Activated T-helper 9 cell treated with anti-CD3 and anti-CD28 coated beads, Interleukin-2, amount 50 U/mL, for 16 hours (primary cell): ENCODE measurements around the gene DRD3.

Source experiments
- DNase-seq: peaks from one replicate; pipeline ENCODE4 v3.0.0-alpha.2; 2020; ENCODE audit warnings: low read depth

DRD3 gene

GRCh38 chr3:114178770-114179368 lies at the start of gene DRD3:
DRD3 (minus strand) TSS chr3:114179052; CDS start chr3:114171992, 7,060 bp downstream.
- no peak for DNase-seq

GRCh38 chr3:114227076-114227475 lies 48.2 kb upstream of the DRD3 start:
- DNase-seq: no peak

DNA sequence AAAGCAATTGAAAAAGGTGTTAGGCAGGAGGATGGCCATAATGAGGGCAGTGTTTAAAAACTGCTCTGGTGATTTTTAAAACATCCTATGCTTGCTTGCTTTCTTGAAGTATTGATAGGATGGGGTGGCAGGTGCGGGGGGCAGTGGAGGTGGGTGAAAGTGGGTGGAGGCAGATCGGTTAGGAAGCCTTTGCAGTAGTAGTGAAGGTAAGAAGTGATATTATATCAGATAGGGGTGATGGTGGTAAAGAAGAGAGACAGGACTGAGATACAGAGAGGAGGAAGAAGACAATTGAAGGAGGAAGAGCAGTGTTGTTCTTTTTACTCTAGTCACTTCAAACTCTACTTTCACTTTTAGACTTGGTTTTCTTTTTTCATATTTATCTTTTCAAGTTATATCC lies 47.5 kb upstream of the DRD3 start:
- DNase-seq: no peak

GRCh38 chr3:114223143-114223542 lies 44.3 kb upstream of the DRD3 start:
- no peak for DNase-seq

DNA sequence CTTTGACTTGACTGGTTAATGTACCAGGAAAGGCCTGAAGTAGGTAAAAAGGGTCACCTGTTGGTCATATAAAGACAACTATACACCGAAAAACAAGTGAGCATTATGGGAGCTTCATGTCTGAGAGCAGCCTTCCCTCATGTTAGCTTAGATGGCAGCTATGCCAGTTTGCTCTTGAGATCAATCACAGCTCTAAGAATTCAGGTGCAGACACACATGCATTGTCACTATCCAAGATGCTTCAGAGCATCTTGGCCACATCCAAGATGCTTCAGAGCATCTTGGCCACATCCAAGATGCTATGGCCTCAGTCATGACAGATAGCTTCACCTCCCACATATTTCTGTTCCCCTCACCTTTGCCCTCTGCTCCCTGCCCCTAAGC lies 43.0 kb upstream of the DRD3 start:
- DNase-seq: no peak

DNA sequence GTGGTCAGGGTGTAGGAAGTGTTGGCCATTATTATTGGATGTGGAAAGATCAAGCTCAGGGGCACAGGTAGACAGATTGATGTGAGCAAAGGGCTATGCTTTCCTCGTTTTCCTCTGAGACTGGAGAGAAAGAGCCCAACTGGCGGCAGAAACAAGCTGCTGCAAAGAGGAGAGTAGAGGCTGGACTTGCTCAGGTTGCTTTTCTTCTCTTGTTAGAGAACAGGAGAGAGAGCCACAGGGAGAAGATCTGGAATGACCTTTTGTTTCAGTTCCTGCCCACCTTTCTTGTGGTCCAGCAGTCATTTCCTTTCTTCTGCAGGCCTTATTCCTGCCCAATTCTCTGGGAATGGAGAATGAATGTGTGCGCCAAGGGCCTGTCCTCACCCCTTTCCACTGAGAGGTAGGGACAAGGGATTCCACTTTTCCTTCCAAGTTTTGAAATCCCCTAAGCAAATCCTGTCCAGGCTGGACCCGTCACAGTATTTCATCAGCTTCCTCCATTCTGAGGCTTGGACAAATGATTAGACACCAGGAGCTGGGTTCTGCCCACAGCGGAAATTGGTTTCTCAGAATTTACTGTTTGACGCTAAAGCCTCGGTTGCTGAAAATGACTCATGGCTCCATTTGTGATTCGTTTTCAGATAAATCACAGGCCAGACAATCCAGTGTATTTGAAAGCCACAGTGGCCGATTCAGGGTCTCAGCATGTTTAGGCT lies 42.5 kb upstream of the DRD3 start:
- DNase-seq: peak; percentile 41

DNA sequence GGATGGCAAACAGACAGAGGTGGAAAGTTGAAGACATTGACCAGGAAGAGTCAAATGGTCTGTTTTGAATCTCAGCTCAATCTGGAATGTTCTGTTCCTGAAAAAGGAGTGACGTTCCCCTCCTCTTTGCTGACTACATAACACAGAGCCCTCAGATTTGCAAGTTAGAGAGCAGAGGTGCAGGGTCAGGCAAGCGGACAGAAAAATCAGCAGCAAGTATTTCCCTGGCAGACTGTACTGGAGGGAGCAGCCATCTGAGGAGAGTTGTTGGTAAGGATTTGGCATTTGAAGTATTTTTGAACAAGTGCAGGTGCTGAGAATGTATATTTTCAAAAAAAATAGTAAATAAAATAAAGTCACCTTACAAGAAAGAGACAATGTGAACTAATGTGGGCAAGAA lies 40.9 kb upstream of the DRD3 start:
- DNase-seq: no peak

- DNase-seq: no peak
Measured at GRCh38 chr3:114218578-114219185, 39.8 kb upstream of the DRD3 start.

DNA sequence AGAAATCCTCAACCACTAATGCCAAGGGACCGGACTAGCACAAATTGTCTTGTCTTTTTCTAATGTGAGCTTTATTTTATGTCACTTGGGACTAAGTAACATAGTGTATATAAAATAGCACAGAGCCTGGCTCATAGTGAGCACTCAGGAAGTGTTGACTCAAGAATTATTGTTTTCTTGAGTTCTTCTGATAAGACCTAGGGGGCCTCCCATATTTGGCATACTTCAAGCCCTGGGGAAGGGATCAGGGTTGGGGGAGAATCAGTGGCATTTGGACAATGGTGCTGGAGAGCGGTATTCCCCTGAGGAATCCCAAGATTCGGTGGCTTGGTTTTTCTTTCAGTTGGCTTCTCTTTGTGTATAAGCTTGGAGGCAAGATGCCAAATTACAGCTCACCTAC lies 39.2 kb upstream of the DRD3 start:
- no peak for DNase-seq

GRCh38 chr3:114217266-114217665 lies 38.4 kb upstream of the DRD3 start:
- DNase-seq: no peak

GRCh38 chr3:114216186-114216970 lies 37.5 kb upstream of the DRD3 start:
- DNase-seq: no peak

DNA sequence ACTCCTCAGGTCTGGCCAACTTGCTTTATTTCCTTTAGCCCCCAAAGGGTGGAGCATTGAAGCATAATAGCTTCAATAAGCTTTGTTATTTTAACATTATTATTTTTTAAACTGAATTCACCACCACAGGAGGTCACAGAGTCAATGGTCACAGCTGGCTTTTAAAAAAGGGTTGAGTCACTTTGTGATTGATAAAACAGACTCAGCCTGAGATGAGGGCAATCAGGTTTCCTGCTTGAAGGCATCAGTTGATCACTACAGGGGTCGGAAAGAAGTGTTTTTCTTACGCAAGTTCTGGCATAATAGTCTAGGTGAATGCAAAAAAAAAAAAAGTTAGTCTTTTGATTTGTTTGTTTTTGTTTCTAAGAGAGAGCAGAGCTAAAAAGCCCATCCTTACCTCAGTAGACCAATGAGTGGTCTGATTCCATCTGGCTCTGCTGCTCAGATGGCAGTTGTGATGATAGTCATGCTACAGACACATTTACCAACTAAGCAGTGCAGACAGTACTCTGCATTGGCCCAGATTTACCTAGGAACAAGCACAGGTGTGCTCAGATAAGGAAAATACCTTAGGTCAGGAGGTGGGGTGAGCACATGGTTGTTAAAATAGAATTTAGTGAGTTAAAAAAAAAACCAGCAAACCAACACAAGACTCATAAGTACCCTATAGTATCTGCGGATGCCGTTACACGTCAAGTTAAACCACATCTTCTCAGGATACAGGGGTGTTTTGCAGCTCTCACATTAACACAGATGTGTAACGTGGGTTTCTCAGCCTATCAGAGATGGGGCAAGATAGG lies 35.9 kb upstream of the DRD3 start:
- DNase-seq: no peak

GRCh38 chr3:114213627-114214541 lies 35.0 kb upstream of the DRD3 start:
- peak; percentile 63 for DNase-seq

GRCh38 chr3:114213292-114213626 lies 34.4 kb upstream of the DRD3 start:
- DNase-seq: no peak

DNA sequence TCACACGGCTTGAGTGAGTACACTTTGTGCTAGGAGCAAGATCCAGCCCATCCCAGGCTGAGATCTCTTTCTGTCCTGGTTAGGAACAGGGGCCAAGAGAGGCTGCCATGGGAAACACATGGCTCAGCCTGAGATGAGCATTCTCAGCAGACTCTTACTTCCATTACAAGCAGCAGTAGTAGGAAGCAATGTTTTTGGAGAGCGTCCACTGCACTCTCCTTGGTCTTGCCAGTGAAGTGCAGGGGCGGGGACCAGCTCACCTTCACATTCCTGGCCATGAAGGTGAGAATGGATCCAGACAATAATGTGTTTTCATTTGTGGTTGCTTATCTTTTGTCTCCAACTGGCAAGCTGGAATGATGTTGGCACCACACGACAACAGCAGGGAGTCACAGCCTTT lies 33.8 kb upstream of the DRD3 start:
- DNase-seq: no peak

DNA sequence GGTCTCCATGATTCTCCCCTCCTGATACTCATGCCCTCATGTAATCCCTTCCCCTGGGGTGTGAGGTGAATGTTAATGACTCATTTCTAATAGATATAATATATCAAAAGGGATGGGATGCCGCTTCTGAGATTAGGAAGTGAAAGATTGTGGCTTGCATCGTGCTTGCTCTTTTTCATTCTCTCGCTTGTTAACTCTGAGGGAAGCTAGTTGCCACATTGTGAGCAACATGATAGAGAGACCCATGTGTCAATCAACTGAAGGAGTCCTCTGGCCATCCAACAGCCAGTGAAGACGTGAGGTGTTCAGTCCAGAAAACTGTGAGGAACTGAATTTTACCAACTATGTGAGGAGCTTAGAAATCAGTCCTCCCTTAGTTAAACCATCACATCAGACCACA lies 28.9 kb upstream of the DRD3 start:
- no peak for DNase-seq

DNA sequence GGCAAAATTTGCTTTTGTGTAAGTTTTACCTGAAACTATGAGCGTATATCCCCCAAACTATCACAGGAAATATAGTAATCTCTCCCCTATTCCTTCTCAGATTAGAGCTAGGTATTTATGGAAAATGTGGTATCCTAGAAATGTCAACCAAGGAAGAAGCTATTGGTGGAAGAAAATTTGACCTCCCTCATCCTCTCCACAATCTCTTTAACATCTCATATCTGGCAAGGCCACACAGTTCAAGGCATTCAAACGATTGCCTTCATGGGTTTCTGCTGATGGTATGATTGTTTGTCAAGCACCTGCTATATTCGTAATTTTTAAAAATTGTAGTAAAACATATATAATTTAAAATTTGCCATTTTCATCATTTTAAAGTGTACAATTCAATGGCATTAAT lies 27.5 kb upstream of the DRD3 start:
- DNase-seq: no peak

DNA sequence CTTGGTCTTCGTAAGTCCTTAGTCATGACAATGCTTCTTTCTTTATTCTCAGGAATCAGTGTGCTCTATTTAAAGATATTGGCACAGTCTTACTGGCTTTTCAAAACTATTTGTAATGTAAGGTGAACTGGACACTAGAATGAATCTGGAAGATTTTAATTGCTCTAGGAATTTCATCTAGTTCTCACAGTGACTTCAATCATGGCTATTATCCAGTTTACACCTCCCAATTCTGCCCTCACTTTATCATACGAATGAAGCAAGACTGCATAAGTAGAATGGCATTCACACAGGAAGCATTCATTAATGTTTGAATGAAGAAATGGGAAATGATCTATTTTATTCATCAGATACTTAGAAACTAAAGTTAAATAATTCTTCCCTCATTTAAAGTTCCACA lies 26.7 kb upstream of the DRD3 start:
- DNase-seq: no peak

DNA sequence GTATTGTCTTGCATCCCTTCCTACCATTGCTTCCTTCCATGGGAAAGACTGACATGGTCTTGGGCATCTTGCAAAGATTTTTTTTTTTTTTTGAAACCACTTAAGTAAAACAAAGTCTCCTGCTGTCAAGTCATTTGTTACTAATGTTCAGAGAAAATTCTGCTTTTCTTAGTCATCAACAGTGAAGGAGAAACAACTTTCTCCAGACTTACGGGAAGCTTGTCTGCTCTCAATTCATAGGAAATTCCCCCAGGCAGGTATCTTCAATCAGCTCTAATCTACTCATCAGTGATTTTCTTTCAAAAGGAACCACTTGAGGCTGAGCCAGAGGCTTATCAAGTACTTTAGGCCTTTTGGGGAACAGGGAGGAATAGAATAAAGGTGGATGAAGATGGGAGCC lies 15.9 kb upstream of the DRD3 start:
- no peak for DNase-seq

GRCh38 chr3:114192136-114192535 lies 13.3 kb upstream of the DRD3 start:
- DNase-seq: no peak

- DNase-seq: no peak
Measured at GRCh38 chr3:114186501-114186900, 7.6 kb upstream of the DRD3 start.
